A673 (cell line): ENCODE data around the gene PEX5L.

Experiments
- CTCF ChIP-seq: fragments of 300-800, 200-600 bp; sonication (generic); conservative IDR thresholded peaks from 2 replicates; pipeline ENCODE4 v1.5.1; 2017; ENCODE audit warnings: low read depth, mild to moderate bottlenecking, antibody characterized with exemption, low read length, moderate library complexity, mixed read lengths
- EZH2 ChIP-seq: fragments of 200-600 bp; sonication (generic); IDR thresholded peaks from 2 replicates; pipeline ENCODE4 v1.6.1; 2017; ENCODE audit warnings: borderline replicate concordance, low read depth, mild to moderate bottlenecking, mixed read lengths, antibody characterized with exemption, low read length; ENCODE audit not compliant: poor library complexity, severe bottlenecking

- TF ChIP-seq CTCF (no peak), EZH2 (no peak)
Observed at GRCh38 chr3:179927191-179927590, 109.5 kb downstream of the PEX5L start.
